Fibroblast of peridontal ligament (primary cell): ENCODE results near the gene TRPV2.
A peak's percentile ranks its signal among the peaks of the same experiment; 100 is the strongest.

Experiments used
- DNase-seq: peaks from one replicate; pipeline ENCODE4 v3.0.0-alpha.2; 2010; ENCODE audit errors: extremely low read depth

Gene TRPV2

GRCh38 chr17:16406742-16407674 is 8.4 kb upstream of the TRPV2 start:
- DNase-seq: peak; percentile 20

- peak; percentile 58 for DNase-seq
Observed at GRCh38 chr17:16407911-16408588, 7.3 kb upstream of the TRPV2 start.

GRCh38 chr17:16417399-16417798 is 2.0 kb downstream of the TRPV2 start:
- DNase-seq: no peak

GRCh38 chr17:16417896-16418684 is 2.7 kb downstream of the TRPV2 start:
- DNase-seq: peak; percentile 77

- no peak for DNase-seq
Observed at GRCh38 chr17:16418685-16419068, 3.3 kb downstream of the TRPV2 start.

GRCh38 chr17:16419074-16419928 is 3.9 kb downstream of the TRPV2 start:
- peak; percentile 84 for DNase-seq

- peak; percentile 72 for DNase-seq
Observed at GRCh38 chr17:16419929-16420271, 4.5 kb downstream of the TRPV2 start.

- DNase-seq: no peak
Observed at GRCh38 chr17:16422416-16422815, 7.0 kb downstream of the TRPV2 start.

GRCh38 chr17:16423226-16423872 is 8.0 kb downstream of the TRPV2 start:
- DNase-seq: no peak

GRCh38 chr17:16425202-16425601 is 9.8 kb downstream of the TRPV2 start:
- no peak for DNase-seq

- DNase-seq: no peak
Observed at GRCh38 chr17:16425698-16426659, 10.6 kb downstream of the TRPV2 start.

- DNase-seq: no peak
Observed at GRCh38 chr17:16427020-16427419, 11.6 kb downstream of the TRPV2 start.

GRCh38 chr17:16428098-16428882 is 12.9 kb downstream of the TRPV2 start:
- DNase-seq: peak; percentile 31

- DNase-seq: no peak
Observed at GRCh38 chr17:16429083-16429482, 13.7 kb downstream of the TRPV2 start.

- no peak for DNase-seq
Observed at GRCh38 chr17:16430650-16431049, 15.3 kb downstream of the TRPV2 start.

GRCh38 chr17:16432017-16432416 is 16.6 kb downstream of the TRPV2 start:
- DNase-seq: no peak

GRCh38 chr17:16433514-16433913 is 18.1 kb downstream of the TRPV2 start:
- DNase-seq: no peak

- DNase-seq: no peak
Observed at GRCh38 chr17:16434662-16435061, 19.3 kb downstream of the TRPV2 start.
